Breast epithelium (tissue), 3 donors: ENCODE results near the gene ATXN1.

Experiments
- POLR2A ChIP-seq: fragments of 450-650 bp; IDR thresholded peaks from one replicate; pipeline ENCODE4 v1.6.1; 2016; ENCODE audit warnings: antibody characterized with exemption, mild to moderate bottlenecking, moderate library complexity
- TF ChIP-seq, protein P1 (sequence below), 3 donors: fragments of 450-650 bp; IDR thresholded peaks; one replicate each; pipeline ENCODE4 v1.5.1; 2016 to 2017; ENCODE audit warnings: antibody characterized with exemption in 3 of 3, mild to moderate bottlenecking in 3 of 3, moderate library complexity in 3 of 3

DNA sequence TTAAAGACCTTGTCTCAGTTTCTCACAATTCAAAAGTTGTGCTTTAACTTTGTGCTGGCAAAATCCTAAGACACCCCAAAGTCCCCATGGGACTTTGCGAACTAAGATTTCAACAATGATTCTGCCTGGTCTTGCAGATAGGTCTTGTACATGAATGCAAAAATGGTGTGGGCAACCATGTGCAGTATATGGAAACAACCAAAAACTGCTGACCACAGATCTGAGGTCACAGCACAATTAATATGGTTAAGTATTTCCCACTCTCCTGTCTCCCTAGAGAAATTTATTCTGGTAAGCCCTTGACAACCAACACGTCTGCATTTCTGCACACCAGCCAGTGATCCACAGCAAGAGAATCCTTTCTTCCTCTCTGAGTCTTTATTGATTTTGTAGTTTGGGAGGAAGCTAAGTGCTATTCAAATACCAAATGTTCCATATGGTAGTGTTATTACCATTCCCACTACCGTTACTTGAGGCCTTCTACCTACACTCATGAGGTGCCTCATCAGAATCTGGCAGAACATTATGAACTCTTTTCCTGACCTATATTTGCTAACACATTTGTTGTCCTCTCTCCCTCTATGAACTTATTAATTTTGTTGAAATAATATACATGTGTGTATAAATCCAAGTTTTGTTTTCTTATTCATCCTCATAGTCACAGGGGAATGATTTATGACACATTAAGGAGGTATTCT, 178.7 kb downstream of the ATXN1 start:
- TF ChIP-seq, protein P1, sequence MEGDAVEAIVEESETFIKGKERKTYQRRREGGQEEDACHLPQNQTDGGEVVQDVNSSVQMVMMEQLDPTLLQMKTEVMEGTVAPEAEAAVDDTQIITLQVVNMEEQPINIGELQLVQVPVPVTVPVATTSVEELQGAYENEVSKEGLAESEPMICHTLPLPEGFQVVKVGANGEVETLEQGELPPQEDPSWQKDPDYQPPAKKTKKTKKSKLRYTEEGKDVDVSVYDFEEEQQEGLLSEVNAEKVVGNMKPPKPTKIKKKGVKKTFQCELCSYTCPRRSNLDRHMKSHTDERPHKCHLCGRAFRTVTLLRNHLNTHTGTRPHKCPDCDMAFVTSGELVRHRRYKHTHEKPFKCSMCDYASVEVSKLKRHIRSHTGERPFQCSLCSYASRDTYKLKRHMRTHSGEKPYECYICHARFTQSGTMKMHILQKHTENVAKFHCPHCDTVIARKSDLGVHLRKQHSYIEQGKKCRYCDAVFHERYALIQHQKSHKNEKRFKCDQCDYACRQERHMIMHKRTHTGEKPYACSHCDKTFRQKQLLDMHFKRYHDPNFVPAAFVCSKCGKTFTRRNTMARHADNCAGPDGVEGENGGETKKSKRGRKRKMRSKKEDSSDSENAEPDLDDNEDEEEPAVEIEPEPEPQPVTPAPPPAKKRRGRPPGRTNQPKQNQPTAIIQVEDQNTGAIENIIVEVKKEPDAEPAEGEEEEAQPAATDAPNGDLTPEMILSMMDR (IDR thresholded peaks at IDR 0.05), result no peak
- TF ChIP-seq POLR2A, result no peak
